Progenitor cell of endocrine pancreas (in vitro differentiated cells): Measurements from ENCODE around the gene N4BP2L2. TPM values are rescaled to one million over a fixed set of nuclear protein-coding genes. Genes with fewer than 3 reads are reported as not detected.

ENCODE experiments used
- DNase-seq: peaks from one replicate; pipeline ENCODE4 v3.0.0; 2021; ENCODE audit warnings: low spot score; ENCODE audit not compliant: unreplicated experiment
- H3K27ac Mint-ChIP-seq: 2 replicates; pipeline ENCODE4 v1.8.0; 2021; ENCODE audit warnings: mild to moderate bottlenecking, moderate library complexity, mixed read lengths
- H3K27me3 Mint-ChIP-seq: 2 replicates; pipeline ENCODE4 v1.8.0; 2021; ENCODE audit warnings: mixed read lengths
- H3K36me3 Mint-ChIP-seq: 2 replicates; pipeline ENCODE4 v1.8.0; 2022; ENCODE audit warnings: mixed read lengths; ENCODE audit not compliant: insufficient read depth
- H3K4me1 Mint-ChIP-seq: 2 replicates; pipeline ENCODE4 v1.8.0; 2021; ENCODE audit warnings: low read depth, mixed read lengths
- H3K4me3 Mint-ChIP-seq: 2 replicates; pipeline ENCODE4 v1.8.0; 2021; ENCODE audit warnings: low read depth, mild to moderate bottlenecking, moderate library complexity, mixed read lengths
- H3K9me3 Mint-ChIP-seq: 2 replicates; pipeline ENCODE4 v1.8.0; 2021; ENCODE audit warnings: low read depth, mixed read lengths
- CTCF ChIP-seq: fragments of 200-600 bp; sonication (generic); IDR thresholded peaks from one replicate; pipeline ENCODE4 v1.5.0; 2021; ENCODE audit warnings: antibody characterized with exemption, mild to moderate bottlenecking; ENCODE audit not compliant: unreplicated experiment
- total RNA-seq: library from RNA; stranded (reverse); gene quantifications from 2 replicates; pipeline ENCODE4 v1.2.1, GENCODE V29; 2021

The N4BP2L2 gene
- total RNA-seq, 1 donor from 2014 or later: 155 TPM

- Mint-ChIP-seq H3K27me3 (no peaks in the 10 kb centered on the region), H3K9me3 (no peaks in the 10 kb centered on the region), H3K4me1 (no peaks in the 10 kb centered on the region), H3K36me3 (peaks cover 13% of the 10 kb centered on the region), H3K27ac (no peak overlapping the region), H3K4me3 (no peak overlapping the region)
- no peak for TF ChIP-seq CTCF
- no peak for DNase-seq
These were observed 27.1 kb downstream of the N4BP2L2 start for GRCh38 chr13:32511482-32511881.

GRCh38 chr13:32504876-32505275, 33.7 kb downstream of the N4BP2L2 start:
- no peaks in the 10 kb centered on the region for H3K9me3 Mint-ChIP-seq
- no peak overlapping the region for H3K27ac Mint-ChIP-seq
- H3K27me3 Mint-ChIP-seq: no peaks in the 10 kb centered on the region
- H3K4me1 Mint-ChIP-seq: peaks cover under 1% of the 10 kb centered on the region
- no peak overlapping the region for H3K4me3 Mint-ChIP-seq
- no peak for TF ChIP-seq CTCF
- H3K36me3 Mint-ChIP-seq: peaks cover 11% of the 10 kb centered on the region
- DNase-seq: no peak

GRCh38 chr13:32504263-32504662, 34.3 kb downstream of the N4BP2L2 start:
- Mint-ChIP-seq H3K4me1 (peaks cover 3% of the 10 kb centered on the region), H3K27ac (no peak overlapping the region), H3K27me3 (no peaks in the 10 kb centered on the region), H3K36me3 (peaks cover 9% of the 10 kb centered on the region), H3K9me3 (no peaks in the 10 kb centered on the region), H3K4me3 (no peak overlapping the region)
- no peak for TF ChIP-seq CTCF
- DNase-seq: no peak

GRCh38 chr13:32503727-32504126, 34.9 kb downstream of the N4BP2L2 start:
- no peak overlapping the region for H3K27ac Mint-ChIP-seq
- peaks cover 10% of the 10 kb centered on the region for H3K36me3 Mint-ChIP-seq
- H3K4me3 Mint-ChIP-seq: no peak overlapping the region
- no peaks in the 10 kb centered on the region for H3K27me3 Mint-ChIP-seq
- no peaks in the 10 kb centered on the region for H3K9me3 Mint-ChIP-seq
- no peak for TF ChIP-seq CTCF
- DNase-seq: no peak
- H3K4me1 Mint-ChIP-seq: peaks cover 3% of the 10 kb centered on the region

- H3K4me3 Mint-ChIP-seq: no peak overlapping the region
- no peak overlapping the region for H3K27ac Mint-ChIP-seq
- peaks cover 3% of the 10 kb centered on the region for H3K4me1 Mint-ChIP-seq
- TF ChIP-seq CTCF: no peak
- H3K27me3 Mint-ChIP-seq: no peaks in the 10 kb centered on the region
- no peaks in the 10 kb centered on the region for H3K9me3 Mint-ChIP-seq
- DNase-seq: no peak
- peaks cover 10% of the 10 kb centered on the region for H3K36me3 Mint-ChIP-seq
These were observed 37.5 kb downstream of the N4BP2L2 start for GRCh38 chr13:32501064-32501463.
